ENCODE measurements around the gene NBEA. TPM values are rescaled to one million over a fixed set of nuclear protein-coding genes. Genes with fewer than 3 reads are reported as not detected.

The NBEA gene
- total RNA-seq, 1 experiment from 2014 or later: 4.1 TPM

DNA sequence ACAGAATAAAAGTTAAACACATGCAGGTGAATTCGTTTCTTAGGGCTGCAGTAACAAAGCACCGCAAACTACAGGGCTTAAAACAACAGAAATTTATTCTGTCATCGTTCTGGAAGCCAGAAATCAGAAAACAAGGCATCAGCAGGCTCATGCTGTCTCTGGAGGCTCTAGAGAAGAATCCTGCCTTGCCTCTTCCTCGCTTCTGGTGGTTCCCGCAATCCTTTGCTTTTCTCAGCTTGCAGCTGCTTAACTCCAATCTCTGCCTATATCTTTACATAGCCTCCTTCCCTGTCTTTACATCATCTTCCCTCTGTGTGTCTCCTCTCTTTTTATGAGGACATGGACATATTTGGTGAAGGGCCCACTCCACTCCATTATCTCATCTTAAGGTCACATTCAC lies 6.2 kb upstream of the NBEA start:
- Histone ChIP-seq H3K9me3 (ENCODE audit: control insufficient read depth in 1 of 2, insufficient read depth in 1 of 2, low read depth in 1 of 2, low read length in 2 of 2) (no peaks in the 10 kb centered on the region), H4K20me1 (ENCODE audit: insufficient read depth) (no peaks in the 10 kb centered on the region), H3K36me3 (ENCODE audit: control insufficient read depth in 1 of 2, insufficient read depth in 2 of 2, low read length in 2 of 2) (no peaks in the 10 kb centered on the region), H3K4me3 (replicated peaks in 1 of 2; ENCODE audit: low read depth in 1 of 2, low read length in 2 of 2) (no peak overlapping the region), H2AFZ (ENCODE audit: low read depth, low read length, poor library complexity, severe bottlenecking) (no peak overlapping the region), H3K4me1 (ENCODE audit: control insufficient read depth in 1 of 2, insufficient read depth in 2 of 2, low read length in 2 of 2) (no peaks in the 10 kb centered on the region), H3K27me3 (ENCODE audit: insufficient read depth, low read length) (no peaks in the 10 kb centered on the region), H3K4me2 (ENCODE audit: low read length) (no peak overlapping the region), H3K9me2 (ENCODE audit: insufficient read depth) (no peaks in the 10 kb centered on the region), H3K27ac (ENCODE audit: low read depth, low read length) (no peak overlapping the region), H3K9ac (ENCODE audit: low read length) (no peak overlapping the region), H3K79me2 (ENCODE audit: insufficient read depth, low read length) (no peaks in the 10 kb centered on the region)
- ATAC-seq (no peak), DNase-seq (ENCODE audit: low read depth, low spot score) (no peak)
- ChIA-PET POLR2A (no interaction called here), RAD21 (ENCODE audit: low non-redundant PET in 1 of 2, low total read pairs in 2 of 2, uncharacterized antibody in 2 of 2, unreplicated experiment in 2 of 2) (no interaction called here), CTCF (no interaction called here)
- intact Hi-C loops (cut with micrococcal nuclease): no loop called here
- TF ChIP-seq EZH2 (IDR thresholded peaks at IDR 0.05): no peak
- TF ChIP-seq CEBPB (IDR thresholded peaks at IDR 0.05; ENCODE audit: low read depth): no peak
- no peak for TF ChIP-seq YY1 (IDR thresholded peaks at IDR 0.05; ENCODE audit: extremely low read depth, insufficient replicate concordance, low read depth, low read length)
- TF ChIP-seq, protein P1, sequence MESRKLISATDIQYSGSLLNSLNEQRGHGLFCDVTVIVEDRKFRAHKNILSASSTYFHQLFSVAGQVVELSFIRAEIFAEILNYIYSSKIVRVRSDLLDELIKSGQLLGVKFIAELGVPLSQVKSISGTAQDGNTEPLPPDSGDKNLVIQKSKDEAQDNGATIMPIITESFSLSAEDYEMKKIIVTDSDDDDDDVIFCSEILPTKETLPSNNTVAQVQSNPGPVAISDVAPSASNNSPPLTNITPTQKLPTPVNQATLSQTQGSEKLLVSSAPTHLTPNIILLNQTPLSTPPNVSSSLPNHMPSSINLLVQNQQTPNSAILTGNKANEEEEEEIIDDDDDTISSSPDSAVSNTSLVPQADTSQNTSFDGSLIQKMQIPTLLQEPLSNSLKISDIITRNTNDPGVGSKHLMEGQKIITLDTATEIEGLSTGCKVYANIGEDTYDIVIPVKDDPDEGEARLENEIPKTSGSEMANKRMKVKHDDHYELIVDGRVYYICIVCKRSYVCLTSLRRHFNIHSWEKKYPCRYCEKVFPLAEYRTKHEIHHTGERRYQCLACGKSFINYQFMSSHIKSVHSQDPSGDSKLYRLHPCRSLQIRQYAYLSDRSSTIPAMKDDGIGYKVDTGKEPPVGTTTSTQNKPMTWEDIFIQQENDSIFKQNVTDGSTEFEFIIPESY (IDR thresholded peaks at IDR 0.05; ENCODE audit: extremely low read depth, insufficient replicate concordance, low read length): no peak
- no peak for TF ChIP-seq MAX (IDR thresholded peaks at IDR 0.05)
- no peak for TF ChIP-seq ZFX (IDR thresholded peaks at IDR 0.05)
- no peak for TF ChIP-seq CBX3 (IDR thresholded peaks at IDR 0.05; ENCODE audit: low read depth)
- no peak for TF ChIP-seq RAD21 (IDR thresholded peaks at IDR 0.05; ENCODE audit: low read depth)
- TF ChIP-seq, protein P2, sequence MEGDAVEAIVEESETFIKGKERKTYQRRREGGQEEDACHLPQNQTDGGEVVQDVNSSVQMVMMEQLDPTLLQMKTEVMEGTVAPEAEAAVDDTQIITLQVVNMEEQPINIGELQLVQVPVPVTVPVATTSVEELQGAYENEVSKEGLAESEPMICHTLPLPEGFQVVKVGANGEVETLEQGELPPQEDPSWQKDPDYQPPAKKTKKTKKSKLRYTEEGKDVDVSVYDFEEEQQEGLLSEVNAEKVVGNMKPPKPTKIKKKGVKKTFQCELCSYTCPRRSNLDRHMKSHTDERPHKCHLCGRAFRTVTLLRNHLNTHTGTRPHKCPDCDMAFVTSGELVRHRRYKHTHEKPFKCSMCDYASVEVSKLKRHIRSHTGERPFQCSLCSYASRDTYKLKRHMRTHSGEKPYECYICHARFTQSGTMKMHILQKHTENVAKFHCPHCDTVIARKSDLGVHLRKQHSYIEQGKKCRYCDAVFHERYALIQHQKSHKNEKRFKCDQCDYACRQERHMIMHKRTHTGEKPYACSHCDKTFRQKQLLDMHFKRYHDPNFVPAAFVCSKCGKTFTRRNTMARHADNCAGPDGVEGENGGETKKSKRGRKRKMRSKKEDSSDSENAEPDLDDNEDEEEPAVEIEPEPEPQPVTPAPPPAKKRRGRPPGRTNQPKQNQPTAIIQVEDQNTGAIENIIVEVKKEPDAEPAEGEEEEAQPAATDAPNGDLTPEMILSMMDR (IDR thresholded peaks at IDR 0.05 in 2 of 3, conservative IDR thresholded peaks at IDR 0.05 in 1 of 3; ENCODE audit: borderline replicate concordance in 1 of 3, insufficient read depth in 1 of 3, low read depth in 2 of 3, low read length in 2 of 3): no peak
- TF ChIP-seq POLR2A (IDR thresholded peaks at IDR 0.05; ENCODE audit: borderline replicate concordance, extremely low read depth, insufficient read depth, insufficient read length): no peak
- BruUV-seq (replicated peaks): no TSS peak
